Measurements from ENCODE around the gene BTNL2.

GRCh38 chr6:32386040-32386439 is 20.9 kb downstream of the BTNL2 start:
- no peak for TF ChIP-seq GATA2 (IDR thresholded peaks at IDR 0.05; ENCODE audit: low read depth, low read length)
- TF ChIP-seq GATA3 (IDR thresholded peaks at IDR 0.05; ENCODE audit: low read depth, low read length) = no peak
